ENCODE measurements around the gene TMPRSS7.

GRCh38 chr3:112004187-112004586 lies 30.3 kb upstream of the TMPRSS7 start:
- TF ChIP-seq CTCF (IDR thresholded peaks at IDR 0.05; ENCODE audit: insufficient read depth, low read length, poor library complexity, severe bottlenecking): no peak
- no peak for TF ChIP-seq EZH2phosphoT487 (conservative IDR thresholded peaks at IDR 0.05; ENCODE audit: low read length)

Measured in SU-DHL-6 (cell line).